Mesenchymal stem cell (in vitro differentiated cells and primary cell): ENCODE data around the gene APELA.

ENCODE experiments used
- DNase-seq: peaks from one replicate; pipeline ENCODE4 v3.0.0-alpha.2; 2013
- H2AFZ ChIP-seq: one replicate; pipeline ENCODE4 v1.6.1; 2013; ENCODE audit warnings: low read depth, mild to moderate bottlenecking, control low read depth, inconsistent platforms, low read length, moderate library complexity
- H2AK5ac ChIP-seq: 2 replicates; pipeline ENCODE4 v1.6.1; 2013; ENCODE audit warnings: low read length, moderate library complexity, mild to moderate bottlenecking, inconsistent platforms; ENCODE audit not compliant: severe bottlenecking
- H2BK120ac ChIP-seq: one replicate; pipeline ENCODE4 v1.6.1; 2013; ENCODE audit warnings: low read depth, mild to moderate bottlenecking, inconsistent platforms, low read length, moderate library complexity
- H2BK12ac ChIP-seq, 2 experiments: one replicate each; pipeline ENCODE4 v1.6.1; 2013; ENCODE audit warnings: inconsistent platforms in 2 of 2, low read length in 2 of 2, mild to moderate bottlenecking in 2 of 2, moderate library complexity in 2 of 2, control low read depth in 1 of 2
- H2BK15ac ChIP-seq: one replicate; pipeline ENCODE4 v1.6.1; 2013; ENCODE audit warnings: mild to moderate bottlenecking, low read depth, inconsistent platforms; ENCODE audit not compliant: poor library complexity, severe bottlenecking
- H2BK5ac ChIP-seq: 2 replicates; pipeline ENCODE4 v1.6.1; 2013; ENCODE audit warnings: low read depth, mild to moderate bottlenecking, low read length, control low read depth, inconsistent platforms; ENCODE audit not compliant: poor library complexity, severe bottlenecking
- H3K14ac ChIP-seq, 2 experiments: one replicate each; pipeline ENCODE4 v1.6.1; 2013; ENCODE audit warnings: inconsistent platforms in 2 of 2, low read length in 2 of 2, control low read depth in 1 of 2, mild to moderate bottlenecking in 1 of 2, moderate library complexity in 1 of 2
- H3K18ac ChIP-seq, 2 experiments: one replicate each; pipeline ENCODE4 v1.6.1; 2013; ENCODE audit warnings: inconsistent platforms in 2 of 2, low read length in 2 of 2, control low read depth in 1 of 2, low read depth in 1 of 2, mild to moderate bottlenecking in 1 of 2
- H3K23ac ChIP-seq, 2 experiments: one replicate each; pipeline ENCODE4 v1.6.1; 2013; ENCODE audit warnings: inconsistent platforms in 2 of 2, low read length in 2 of 2, mild to moderate bottlenecking in 2 of 2, moderate library complexity in 2 of 2, control low read depth in 1 of 2
- H3K27ac ChIP-seq: 2 replicates; pipeline ENCODE4 v1.5.1; 2013; ENCODE audit warnings: mild to moderate bottlenecking, moderate library complexity, low read length, control low read depth, inconsistent platforms; ENCODE audit not compliant: poor library complexity, severe bottlenecking
- H3K27me3 ChIP-seq, 2 experiments: 2 replicates each; pipeline versions ENCODE4 v1.6.1 to v1.7.0; 2013; ENCODE audit warnings: low read length in 2 of 2, mild to moderate bottlenecking in 2 of 2, moderate library complexity in 2 of 2, control low read depth in 1 of 2, inconsistent platforms in 1 of 2; ENCODE audit not compliant: control insufficient read depth in 1 of 2, insufficient read depth in 1 of 2
- H3K36me3 ChIP-seq, 2 experiments: 2 replicates each; pipeline versions ENCODE4 v1.6.1 to v1.7.0; 2013; ENCODE audit warnings: low read length in 2 of 2, control low read depth in 1 of 2, inconsistent platforms in 1 of 2, low read depth in 1 of 2, mild to moderate bottlenecking in 1 of 2; ENCODE audit not compliant: insufficient read depth in 2 of 2, control insufficient read depth in 1 of 2
- H3K4ac ChIP-seq, 2 experiments: one replicate each; pipeline ENCODE4 v1.6.1; 2013; ENCODE audit warnings: inconsistent platforms in 2 of 2, low read length in 2 of 2, mild to moderate bottlenecking in 2 of 2, moderate library complexity in 2 of 2, control low read depth in 1 of 2, low read depth in 1 of 2
- H3K4me1 ChIP-seq: 2 replicates; pipeline ENCODE4 v1.6.1; 2013; ENCODE audit warnings: low read depth, low read length, control low read depth; ENCODE audit not compliant: control insufficient read depth, insufficient read depth
- H3K4me2 ChIP-seq: 2 replicates; pipeline ENCODE4 v1.6.1; 2013; ENCODE audit warnings: low read length, mild to moderate bottlenecking, inconsistent platforms; ENCODE audit not compliant: poor library complexity, severe bottlenecking
- H3K4me3 ChIP-seq, 2 experiments: 2 replicates each; pipeline versions ENCODE4 v1.5.1 to v1.7.0; 2013; ENCODE audit warnings: low read length in 2 of 2, mild to moderate bottlenecking in 2 of 2, control low read depth in 1 of 2, low read depth in 1 of 2; ENCODE audit not compliant: insufficient read depth in 1 of 2
- H3K79me1 ChIP-seq: replicated peaks from 2 replicates; pipeline ENCODE4 v1.6.1; 2013; ENCODE audit warnings: mild to moderate bottlenecking, control low read depth, low read length, inconsistent platforms; ENCODE audit not compliant: poor library complexity, severe bottlenecking
- H3K9ac ChIP-seq: 2 replicates; pipeline ENCODE4 v1.7.0; 2013; ENCODE audit warnings: mild to moderate bottlenecking, low read length, moderate library complexity
- H3K9me3 ChIP-seq: 2 replicates; pipeline ENCODE4 v1.7.0; 2013; ENCODE audit warnings: mild to moderate bottlenecking, low read length; ENCODE audit not compliant: control insufficient read depth
- H4K8ac ChIP-seq: one replicate; pipeline ENCODE4 v1.6.1; 2013; ENCODE audit warnings: inconsistent platforms, mild to moderate bottlenecking, low read length, moderate library complexity
- H4K91ac ChIP-seq: one replicate; pipeline ENCODE4 v1.6.1; 2013; ENCODE audit warnings: mild to moderate bottlenecking, low read length, inconsistent platforms
- WGBS: methylation state at CpG from one replicate; pipeline ENCODE4 v1.1.7; 2013; ENCODE audit warnings: mixed read lengths; 5-methylcytosine and 5-hydroxymethylcytosine counted together

Gene APELA

DNA sequence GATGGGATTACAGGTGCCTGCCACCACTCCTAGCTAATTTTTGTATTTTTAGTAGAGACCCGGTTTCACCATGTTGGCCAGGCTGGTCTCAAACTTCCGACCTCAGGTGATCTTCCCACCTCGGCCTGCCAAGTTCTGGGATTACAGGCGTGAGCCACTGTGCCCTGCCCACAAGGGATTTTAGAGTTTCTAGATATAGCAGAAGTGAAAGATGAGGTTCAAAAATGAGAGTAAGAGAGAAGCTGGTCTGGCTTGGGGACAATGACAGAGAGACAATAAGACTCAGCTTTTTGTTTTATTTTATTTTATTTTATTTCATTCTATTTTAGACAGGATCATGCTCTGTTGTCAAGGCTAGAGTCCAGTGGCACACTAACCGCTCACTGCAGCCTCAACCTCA is 69.8 kb downstream of the APELA start:
- Histone ChIP-seq H3K4me2 (no peak overlapping the region), H3K4me3 (no peak overlapping the region), H4K91ac (no peak overlapping the region), H2BK5ac (no peak overlapping the region), H2BK120ac (no peak overlapping the region), H3K23ac (no peak overlapping the region), H3K27ac (no peak overlapping the region), H3K36me3 (no peaks in the 10 kb centered on the region), H3K79me1 (no peaks in the 10 kb centered on the region), H2AK5ac (no peak overlapping the region), H4K8ac (no peak overlapping the region), H3K18ac (no peak overlapping the region), H2BK12ac (no peak overlapping the region), H3K14ac (no peak overlapping the region), H2AFZ (no peak overlapping the region), H3K9me3 (no peaks in the 10 kb centered on the region), H3K4me1 (no peaks in the 10 kb centered on the region), H2BK15ac (no peak overlapping the region), H3K4ac (no peak overlapping the region), H3K9ac (no peak overlapping the region), H3K27me3 (peaks cover 0 to 15% of the 10 kb centered on the region in 2 experiments)
- DNase-seq: no peak
- WGBS: 93% methylated on average over 5 of the region's 5 CpGs
